Activated T-cell treated with anti-CD3 and anti-CD28 coated beads for 1 hour (primary cell): ENCODE measurements around the gene SESN3.
"Not testable (repeated sequence)": the region's sequence is repeated elsewhere in the genome, so short reads cannot be mapped to it uniquely, and the experiment has no call there.

Experiments used
- DNase-seq: peaks from one replicate; pipeline ENCODE4 v3.0.0-alpha.2; 2020; ENCODE audit warnings: low read depth

SESN3 gene

DNA sequence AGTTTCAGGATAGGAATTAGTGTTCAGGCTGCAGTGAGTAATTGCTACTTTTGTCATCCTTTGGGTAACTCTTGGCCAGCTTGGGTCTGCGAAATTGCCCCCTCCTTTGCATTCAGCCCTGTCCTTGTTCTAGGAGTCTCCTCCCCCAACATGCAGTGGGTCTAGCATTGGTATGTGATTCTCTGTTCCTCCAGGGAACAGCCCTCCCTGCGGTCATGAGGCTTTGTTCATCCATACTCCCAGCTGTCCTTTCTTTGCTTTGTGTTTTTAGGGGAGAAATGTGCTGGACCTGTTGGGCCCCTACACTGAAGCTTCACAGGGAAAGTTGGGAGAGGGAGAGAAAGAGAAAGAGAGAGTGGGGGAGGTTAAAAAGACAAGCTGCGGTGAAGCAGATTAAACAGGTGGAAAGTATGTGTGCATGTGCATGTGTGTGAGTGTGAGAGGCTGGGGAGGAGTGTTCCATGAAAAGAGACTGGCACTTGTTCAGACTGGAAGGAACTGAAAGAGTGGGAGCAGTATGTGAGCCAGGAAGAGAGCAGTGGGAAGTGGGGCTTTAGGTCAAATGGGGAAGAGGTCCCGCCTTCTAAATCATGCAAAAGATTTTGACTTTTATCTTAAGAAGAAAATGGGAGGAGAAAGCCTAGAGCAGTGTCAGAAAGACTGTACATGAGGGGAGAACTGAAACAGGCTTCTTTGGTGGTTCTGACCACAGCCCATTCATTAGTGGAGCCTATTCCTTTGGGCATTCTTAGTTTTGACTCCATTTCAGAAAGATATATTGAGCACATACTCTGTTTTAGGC is 17.9 kb upstream of the SESN3 start:
- no peak for DNase-seq

GRCh38 chr11:95247883-95248282 is 16.9 kb upstream of the SESN3 start:
- no peak for DNase-seq

DNA sequence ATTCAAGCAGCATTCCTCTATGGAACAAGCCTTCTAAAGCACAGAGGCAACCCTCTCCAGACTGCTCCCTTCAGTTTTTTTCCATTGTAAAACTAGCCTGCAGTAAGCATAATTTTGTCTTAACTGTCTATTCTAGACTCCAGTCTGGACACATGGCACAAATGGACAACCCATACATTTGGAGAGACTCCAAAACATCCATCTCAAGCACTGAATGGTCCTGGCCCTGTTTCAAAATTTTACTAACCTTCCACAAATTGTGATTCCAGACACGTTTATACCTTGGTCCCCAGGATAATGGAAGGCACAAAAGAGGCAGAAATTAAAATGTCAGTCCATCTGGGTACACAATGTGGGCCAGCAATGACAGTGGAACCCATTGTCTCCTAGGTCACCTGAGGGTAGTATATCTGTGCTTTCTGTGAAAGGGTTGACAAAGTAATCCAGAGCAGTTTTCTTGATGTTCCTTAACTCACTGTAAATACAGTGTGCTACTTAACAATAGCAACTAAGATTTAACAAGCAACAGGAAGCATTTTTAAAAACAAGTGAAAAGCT is 16.2 kb upstream of the SESN3 start:
- no peak for DNase-seq

DNA sequence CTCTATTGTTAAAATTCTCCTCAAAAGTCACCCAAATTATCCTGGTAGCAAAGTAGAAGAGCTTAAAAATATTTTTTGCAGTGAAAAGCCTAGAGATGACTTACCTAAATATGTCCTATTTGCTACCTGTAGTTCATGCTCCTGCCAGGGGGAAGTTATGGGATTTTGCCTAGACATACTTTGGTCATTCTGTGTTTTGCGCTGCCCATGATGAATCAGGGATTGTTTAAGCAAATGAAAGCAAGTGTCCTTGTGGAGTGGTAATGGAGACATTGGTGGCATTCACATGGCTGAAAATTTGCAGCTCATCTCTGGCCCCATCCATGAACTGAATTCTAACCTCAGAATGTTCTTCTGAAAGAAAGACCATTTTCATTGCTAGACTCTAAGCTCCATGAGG is 14.6 kb upstream of the SESN3 start:
- no peak for DNase-seq

DNA sequence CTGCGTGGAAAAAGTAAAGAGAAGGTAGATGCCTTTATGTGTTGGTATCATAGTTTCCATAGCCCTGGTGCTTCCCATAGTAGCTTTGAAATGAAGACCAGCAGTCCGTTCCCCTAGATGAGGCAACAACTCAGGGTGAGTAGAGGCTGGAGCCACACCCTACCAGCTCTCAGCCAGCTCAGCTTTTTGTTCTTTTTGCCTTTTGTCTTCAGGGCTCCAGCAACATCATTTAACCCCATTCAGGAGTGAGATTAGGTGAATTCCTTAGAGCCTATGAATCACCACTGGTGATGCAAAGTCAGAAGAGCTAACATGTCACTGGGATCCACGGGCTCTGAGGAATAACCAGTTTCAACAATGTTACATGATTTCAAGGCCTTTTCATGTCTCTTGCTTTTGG is 14.0 kb upstream of the SESN3 start:
- no peak for DNase-seq

- DNase-seq: no peak
These were observed 12.7 kb upstream of the SESN3 start for GRCh38 chr11:95243673-95244072.

DNA sequence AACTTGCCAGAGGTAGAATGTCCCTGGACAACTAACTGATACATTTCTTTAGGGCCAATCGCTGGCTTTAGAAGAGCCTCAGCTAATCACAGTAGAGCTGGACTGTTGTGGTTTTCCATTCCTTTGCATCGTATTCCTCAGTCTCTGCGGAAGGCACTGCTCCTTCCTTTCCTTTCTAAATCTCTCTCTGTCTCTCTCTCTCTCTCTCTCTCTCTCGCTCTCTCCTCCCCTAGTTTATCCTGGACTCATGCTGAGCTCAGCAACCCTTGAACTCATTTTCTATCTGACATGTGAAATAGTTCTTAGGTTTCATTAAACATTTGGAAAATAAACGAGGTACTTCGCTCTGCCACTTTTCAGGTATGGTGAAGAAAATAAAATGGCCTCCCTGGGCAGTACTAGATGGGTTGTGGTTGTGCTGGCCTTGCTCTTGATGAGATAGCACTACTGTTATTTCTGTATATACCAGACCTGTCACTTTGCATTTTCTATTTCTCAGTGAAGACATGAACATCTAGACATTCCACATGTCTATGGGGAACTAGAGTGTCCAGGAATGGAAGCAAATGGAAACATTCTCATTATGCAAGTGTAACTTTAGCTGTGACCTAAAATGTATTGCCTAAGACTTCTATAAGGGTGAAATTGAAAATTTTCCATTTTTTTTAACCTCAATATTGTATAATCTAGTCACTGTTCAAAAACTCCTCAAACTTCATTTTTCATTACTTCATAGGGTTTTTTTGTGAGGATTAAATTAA is 12.0 kb upstream of the SESN3 start:
- no peak for DNase-seq

DNA sequence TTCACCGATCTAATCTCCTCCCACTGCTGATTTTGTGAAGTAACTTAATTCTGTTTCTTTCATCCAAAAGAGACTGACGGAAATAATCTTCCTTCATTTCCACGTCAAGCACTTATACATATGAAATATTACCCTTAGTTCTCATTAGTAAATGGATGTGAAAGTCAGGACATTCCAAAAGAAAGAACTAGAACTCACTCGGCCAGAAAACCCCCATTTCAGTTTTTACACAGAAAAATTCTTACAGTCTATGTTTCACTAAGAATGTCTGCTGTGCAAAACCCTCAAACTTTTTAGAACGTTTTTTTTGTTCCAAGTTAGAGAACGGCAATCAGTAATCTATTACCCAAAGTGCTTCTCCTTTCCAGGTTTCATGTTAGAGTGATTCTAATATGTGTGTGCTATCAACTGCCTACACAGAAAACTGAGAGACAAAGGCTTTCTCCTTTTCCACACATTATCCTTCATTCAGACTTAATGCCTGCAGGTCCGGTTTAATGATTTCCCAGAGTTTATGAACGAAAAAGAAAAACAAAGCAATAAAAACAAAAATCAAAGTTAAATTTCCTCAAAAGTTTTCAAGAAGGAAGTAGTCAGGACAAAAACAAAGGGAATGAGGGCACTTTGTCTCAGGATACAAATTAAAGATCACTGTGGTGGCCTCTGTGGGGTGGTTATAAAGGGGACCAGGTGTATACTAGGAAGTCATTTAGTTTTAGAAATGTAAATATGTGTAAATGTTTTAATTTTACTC is 11.3 kb upstream of the SESN3 start:
- no peak for DNase-seq

DNA sequence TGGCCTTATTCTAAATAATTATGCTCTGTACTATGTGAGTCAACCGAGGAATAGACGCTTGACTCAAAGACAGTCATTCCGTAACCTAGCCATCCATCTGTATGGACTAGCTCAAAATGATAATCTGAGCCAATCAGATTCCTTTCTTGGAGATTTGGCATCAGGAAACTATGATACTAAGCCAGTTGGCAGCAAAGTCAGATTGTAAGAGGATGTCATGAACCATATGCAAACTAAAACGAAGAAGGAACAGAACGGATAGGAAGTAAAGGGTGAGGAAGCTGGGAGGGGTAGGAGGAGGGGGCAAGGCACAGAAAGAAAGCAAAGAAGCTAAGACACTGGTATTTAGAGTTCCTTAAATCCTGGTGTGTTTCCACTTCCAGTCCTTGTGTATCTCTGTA is 10.7 kb upstream of the SESN3 start:
- DNase-seq: no peak

DNA sequence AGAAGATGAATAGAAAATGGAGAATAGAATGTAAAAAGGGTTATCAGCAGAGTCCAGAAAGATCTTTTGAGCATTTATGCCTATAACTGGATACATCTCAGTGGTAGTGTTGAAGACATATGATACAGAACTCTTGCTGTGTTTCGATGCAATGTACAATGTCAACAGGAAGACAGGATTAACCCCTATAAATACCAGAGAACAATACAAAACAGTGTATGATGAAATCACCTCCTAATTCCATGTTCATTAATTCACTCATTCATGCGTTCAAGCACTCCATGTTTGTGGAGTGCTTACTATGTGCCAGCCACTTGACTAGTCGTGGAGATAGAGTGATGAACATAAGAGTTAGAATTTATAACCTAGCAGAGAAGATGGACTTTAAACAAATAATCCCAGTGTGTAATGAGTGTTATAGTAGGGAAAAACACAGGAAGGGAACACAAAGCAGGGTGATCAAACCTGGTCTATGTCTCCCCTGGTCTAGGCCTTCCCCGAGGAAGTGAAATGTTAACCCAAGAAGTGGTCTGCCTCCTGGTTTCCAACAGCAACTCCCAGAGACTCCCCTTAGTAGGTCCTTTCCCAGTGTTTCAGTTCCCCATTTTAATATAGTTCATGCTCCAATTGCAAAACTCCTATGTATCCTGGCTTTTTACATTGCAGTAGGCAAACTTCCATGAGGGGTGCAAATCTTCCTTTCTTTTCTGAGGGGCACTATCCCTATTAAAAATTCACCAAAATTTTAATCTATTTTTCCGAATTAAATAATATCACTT is 9.1 kb upstream of the SESN3 start:
- DNase-seq: no peak

- no peak for DNase-seq
These were observed 1.7 kb upstream of the SESN3 start for GRCh38 chr11:95232666-95233065.

DNA sequence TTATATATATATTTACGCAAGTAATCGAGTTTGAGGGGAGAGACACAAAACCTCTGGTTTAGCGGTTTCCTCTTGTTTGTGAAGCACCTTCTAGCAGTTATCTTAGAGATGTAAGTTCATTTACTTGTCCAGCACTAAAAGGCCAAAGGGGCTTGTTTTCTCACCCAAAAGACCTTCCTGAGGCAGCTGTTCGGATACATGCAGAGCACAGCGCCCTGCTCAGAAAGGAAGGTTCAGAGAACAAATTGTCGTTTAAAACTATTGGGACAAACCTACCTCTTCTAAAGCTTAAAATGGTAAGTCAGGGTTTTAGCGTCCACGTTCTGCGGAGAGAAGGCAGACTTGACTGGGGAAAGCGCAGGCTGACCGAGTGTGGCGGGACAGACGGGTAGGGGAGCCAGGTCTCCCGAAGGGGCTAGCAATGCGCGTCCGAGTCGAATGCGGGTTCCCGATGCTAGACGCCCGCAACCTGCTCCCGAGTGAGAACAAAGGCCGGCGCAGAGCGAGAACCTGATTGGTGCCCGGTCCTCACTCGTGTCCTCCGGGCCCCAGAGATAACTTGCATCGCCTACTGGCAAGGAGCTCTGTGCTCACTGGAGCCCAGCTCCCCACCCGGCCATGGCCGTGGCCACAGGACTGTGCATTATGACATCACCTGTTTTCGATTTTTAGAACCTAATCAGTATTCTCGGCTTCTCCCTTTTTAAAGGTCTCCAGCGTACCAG is 1.0 kb upstream of the SESN3 start:
- DNase-seq: peak; percentile 45

GRCh38 chr11:95230810-95231126 is 234 bp downstream of the SESN3 start:
- DNase-seq: no peak

GRCh38 chr11:95229993-95230809 is 801 bp downstream of the SESN3 start:
- DNase-seq: no peak

- DNase-seq: no peak
These were observed 1.6 kb downstream of the SESN3 start for GRCh38 chr11:95229199-95229992.

DNA sequence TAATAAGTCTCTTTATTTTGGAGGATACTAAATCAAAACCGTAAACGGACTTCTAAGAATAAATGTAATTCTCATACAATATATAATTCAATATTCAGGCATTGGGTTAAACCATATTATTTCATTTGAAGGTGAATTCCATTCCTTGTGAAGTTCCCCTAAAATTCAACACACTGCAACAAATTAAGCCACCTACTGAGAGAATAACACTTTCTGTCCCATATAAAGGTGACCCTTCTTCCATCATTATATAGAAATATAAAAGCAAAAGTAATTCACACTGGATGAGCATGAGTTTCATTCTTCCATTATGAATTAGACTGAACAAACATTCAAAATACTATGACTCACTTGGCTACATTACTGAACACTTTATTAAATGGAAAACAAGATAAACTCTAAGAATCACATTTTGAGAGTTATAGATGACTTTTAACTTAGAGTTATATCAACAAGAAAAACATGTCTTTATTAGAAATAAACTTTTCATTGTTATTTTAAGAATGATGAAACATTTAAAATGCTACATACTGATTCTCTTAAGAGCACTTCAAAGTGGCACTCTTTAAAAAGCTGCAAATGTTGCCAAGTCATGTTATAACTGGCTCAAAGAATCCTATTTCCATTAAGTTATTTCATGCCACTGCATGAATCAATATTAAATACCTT is 2.8 kb downstream of the SESN3 start:
- no peak for DNase-seq

- DNase-seq: not testable (repeated sequence)
These were observed 3.9 kb downstream of the SESN3 start for GRCh38 chr11:95227060-95227459.

- DNase-seq: no peak
These were observed 8.2 kb downstream of the SESN3 start for GRCh38 chr11:95222817-95223216.

- no peak for DNase-seq
These were observed 11.4 kb downstream of the SESN3 start for GRCh38 chr11:95219599-95219998.
